KOPT-K1 (cell line): ENCODE results near the gene PRRC2A.
A peak's percentile ranks its signal among the peaks of the same experiment; 100 is the strongest.
"Not testable (repeated sequence)": the region's sequence is repeated elsewhere in the genome, so short reads cannot be mapped to it uniquely, and the experiment has no call there.

Experiments
- H3K27ac ChIP-seq: fragments of 200-600 bp; sonication (generic); 2 replicates; pipeline ENCODE4 v1.5.1; 2016; ENCODE audit warnings: antibody characterized with exemption, mild to moderate bottlenecking, low read depth, low read length; ENCODE audit not compliant: poor library complexity, severe bottlenecking
- H3K36me3 ChIP-seq: fragments of 200-600 bp; sonication (generic); 2 replicates; pipeline ENCODE4 v1.5.1; 2017; ENCODE audit warnings: antibody characterized with exemption, mild to moderate bottlenecking, low read length, moderate library complexity; ENCODE audit not compliant: insufficient read depth
- H3K9me3 ChIP-seq: fragments of 200-600 bp; sonication (generic); 2 replicates; pipeline ENCODE4 v1.5.1; 2017; ENCODE audit warnings: antibody characterized with exemption, low read length, mild to moderate bottlenecking; ENCODE audit not compliant: insufficient read depth, poor library complexity, severe bottlenecking

PRRC2A gene

DNA sequence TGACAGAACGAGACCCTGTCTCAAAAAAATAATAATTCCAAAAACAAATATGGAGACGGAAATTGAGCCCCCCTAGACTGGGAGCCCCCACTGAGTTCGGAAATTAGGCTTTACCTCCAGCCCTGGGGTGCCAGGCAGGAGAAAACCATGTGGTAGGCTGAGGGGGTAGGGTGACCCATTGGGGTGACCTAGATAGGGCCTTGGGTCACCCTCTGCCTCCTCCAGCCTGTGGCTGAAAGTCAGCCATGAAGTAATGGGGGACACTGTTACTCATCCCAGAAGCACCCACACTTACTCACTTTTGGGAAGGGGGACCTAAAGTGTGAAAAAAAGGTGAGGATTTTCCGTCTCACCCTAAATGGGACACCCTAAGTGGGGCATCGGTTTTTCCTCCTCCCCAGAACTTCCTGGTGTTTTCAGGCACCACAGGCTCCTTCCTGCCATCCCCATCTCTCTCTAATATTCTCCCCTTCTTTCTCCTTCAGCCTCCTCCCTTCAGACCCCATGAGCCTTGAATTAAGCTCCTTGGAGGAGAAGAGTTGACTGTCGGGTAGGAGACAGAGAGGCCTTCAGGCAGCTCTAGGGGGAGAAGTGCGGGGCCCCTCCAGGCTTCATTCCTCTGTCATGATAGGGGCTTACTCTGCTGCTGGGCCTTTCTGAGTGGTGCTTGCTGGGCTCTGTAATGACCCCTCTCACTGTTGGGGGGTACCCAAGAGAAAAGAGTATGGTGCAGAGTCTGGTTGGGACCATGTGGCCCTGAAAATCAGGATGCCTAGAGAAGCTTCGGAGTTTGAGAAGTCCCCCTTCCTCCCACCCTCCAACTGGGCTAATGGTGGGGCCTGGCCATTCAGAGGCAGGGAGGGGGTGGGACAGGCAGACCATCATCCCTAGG, 40.7 kb upstream of the PRRC2A start:
- Histone ChIP-seq H3K36me3 (peaks cover 26% of the 10 kb centered on the region; the same call in 1 of the 2 replicates), H3K27ac (peak overlapping the region; percentile 93), H3K9me3 (no peaks in the 10 kb centered on the region)

DNA sequence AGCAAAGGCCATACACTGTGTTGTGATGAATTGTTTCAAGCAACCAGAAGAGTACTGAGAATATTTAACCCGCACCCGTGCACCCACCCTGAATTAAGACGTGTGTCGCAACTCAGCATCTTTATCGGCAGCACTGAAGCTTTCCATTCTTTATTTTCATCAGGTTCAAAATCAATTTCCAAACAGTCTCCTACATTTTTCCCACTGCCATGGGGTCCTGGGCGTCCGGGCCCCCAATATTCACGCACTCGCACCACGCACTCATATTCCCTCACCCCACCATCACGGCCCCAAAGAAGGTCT, 40.1 kb upstream of the PRRC2A start:
- Histone ChIP-seq H3K36me3 (peaks cover 26% of the 10 kb centered on the region; the same call in 1 of the 2 replicates), H3K9me3 (no peaks in the 10 kb centered on the region), H3K27ac (peak overlapping the region; percentile 93)

DNA sequence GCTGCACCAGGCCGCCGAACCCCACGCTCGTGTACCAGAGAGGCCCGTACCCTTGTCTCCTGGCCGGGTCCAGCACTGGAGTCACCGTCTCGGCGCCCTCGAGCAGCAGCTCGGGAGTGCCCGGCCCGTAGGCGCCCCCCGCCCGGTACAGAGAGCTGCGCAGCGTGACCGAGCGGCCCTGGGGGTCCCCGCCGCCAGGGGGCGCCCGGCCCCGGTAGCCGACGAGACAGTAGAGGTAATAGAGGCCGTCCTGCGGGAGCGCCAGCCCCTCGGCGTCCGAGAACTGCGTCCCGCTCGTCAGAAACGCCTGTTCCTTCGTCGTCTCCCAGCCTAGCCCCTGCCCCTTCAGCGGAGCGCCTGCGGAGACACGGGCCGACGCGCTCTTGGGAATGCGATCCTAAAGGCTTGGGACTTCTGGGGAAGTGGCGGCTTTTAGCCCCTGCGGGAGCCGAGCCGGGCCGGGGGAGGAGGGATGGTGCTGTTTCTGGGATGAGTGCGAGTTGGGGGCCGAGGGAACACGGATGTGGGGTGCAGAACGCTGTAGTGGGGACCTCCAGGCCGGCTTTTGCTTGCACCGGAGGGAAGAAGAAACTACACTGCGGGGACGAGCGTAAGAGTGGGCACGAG, 39.6 kb upstream of the PRRC2A start:
- peaks cover 26% of the 10 kb centered on the region; the same call in 1 of the 2 replicates for H3K36me3 ChIP-seq
- no peaks in the 10 kb centered on the region for H3K9me3 ChIP-seq
- H3K27ac ChIP-seq = peak overlapping the region; percentile 93

DNA sequence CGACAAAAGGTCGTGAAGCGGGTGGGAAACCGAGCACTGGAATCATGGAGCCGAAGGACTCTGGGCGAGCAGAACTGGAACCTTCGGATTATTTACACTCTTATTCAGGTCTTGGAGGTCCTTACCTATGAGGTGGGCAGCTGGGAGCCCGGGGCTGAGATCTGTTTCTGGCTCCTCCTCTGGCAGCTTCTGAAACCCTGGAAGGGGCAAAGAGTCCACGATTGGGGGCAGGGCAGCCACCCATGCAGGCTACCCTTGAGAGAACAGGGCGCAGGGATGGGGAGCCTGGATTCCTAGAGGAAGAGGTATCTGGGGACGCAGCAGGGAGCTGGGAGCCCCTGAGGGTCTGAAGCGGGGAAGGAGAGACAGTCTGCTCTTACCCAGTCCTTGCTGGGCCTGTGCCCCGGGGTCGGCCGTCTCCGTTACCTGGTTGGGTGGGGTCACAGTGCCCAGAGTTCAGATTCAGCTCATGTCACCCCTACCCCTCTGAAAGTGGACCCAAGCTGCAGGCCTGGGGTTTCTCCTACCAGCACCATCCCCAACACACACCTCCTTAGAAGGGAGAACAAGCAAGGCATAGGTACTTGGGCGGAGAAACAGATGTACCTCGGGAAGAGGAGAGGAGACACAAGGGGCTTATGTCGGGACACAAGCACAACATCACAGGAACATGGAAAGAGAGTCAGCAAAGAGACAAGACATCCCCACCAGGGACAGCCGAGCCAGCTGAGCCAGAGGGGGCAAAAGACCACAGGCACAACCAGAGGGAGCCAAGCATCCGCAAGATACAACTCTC, 38.9 kb upstream of the PRRC2A start:
- H3K9me3 ChIP-seq = no peaks in the 10 kb centered on the region
- H3K36me3 ChIP-seq = peaks cover 24% of the 10 kb centered on the region; the same call in 1 of the 2 replicates
- peak overlapping the region; percentile 93 for H3K27ac ChIP-seq

DNA sequence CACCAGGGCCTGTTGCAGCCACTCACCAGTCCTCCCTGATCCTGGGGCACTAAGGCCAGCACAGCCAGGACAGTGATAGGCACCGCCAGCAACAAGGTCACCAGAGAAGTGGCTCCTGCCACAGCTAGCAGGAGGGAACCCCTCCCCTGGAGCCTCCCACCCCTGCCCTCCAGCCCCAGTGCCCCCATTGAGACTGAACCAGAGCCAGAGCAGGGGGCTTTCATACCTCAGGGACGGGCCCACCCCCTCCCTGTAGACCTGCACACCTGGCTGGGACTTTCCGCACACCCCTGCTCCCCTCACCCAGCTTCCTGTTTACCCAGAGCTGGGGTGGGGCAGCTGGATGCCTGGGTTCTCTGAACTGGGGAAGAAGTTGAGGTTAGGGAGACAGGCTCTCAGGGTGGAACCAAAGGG, 38.3 kb upstream of the PRRC2A start, which contains the start of gene LTB:
LTB (minus strand) TSS at position 195 of the 414 bp plus-strand sequence; CDS start at position 188, 7 bp downstream.
- Histone ChIP-seq H3K9me3 (no peaks in the 10 kb centered on the region), H3K36me3 (peaks cover 18% of the 10 kb centered on the region; the same call in 1 of the 2 replicates), H3K27ac (peak within 1 kb of the TSS; percentile 93)

DNA sequence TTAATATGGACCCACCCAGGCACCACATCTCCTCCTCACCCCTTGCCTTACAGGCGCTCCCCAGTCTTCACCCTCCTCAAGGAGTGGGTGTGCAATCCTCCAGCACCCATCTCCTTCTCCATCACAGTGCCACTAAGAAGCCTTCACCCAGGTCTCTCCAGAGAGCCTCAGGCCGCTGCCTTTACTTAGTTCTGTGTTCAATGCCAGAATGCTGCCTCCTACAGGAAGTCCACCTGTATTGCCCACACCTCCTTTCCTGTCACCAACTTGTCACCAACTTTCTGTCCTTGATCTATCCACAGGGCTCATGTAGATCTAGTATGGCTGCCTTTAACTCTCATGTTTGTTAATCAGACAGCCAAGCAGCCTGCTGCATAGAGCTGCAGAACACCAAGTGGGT, 35.0 kb upstream of the PRRC2A start:
- Histone ChIP-seq H3K36me3 (no peaks in the 10 kb centered on the region), H3K9me3 (no peaks in the 10 kb centered on the region), H3K27ac (peak overlapping the region; percentile 91)

DNA sequence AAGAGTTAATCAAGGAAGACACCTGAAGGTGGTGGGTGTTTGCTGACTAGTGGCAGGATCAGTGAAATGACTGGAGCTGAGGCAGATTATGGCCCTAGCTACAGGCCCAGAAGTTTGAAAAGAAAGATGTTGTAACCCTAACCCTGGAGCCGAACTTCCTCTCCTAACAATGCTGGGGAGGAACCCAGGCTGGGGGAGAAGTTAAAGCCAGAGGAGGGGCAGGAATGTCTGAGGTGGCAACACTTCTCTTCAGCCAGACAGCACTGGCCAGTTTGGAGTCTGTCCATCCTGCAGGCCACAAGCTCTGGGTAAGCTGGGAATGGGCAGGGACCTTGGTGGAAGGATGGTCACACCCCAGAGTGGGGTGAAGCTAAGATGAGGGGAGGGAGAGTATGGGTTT, 34.5 kb upstream of the PRRC2A start, which contains the start of gene LST1:
LST1 (plus strand) TSS at position 270 of the 400 bp plus-strand sequence. CDS start 1,023 bp downstream, outside the sequence.
- H3K9me3 ChIP-seq = no peaks in the 10 kb centered on the region
- H3K27ac ChIP-seq = peak within 1 kb of the TSS; percentile 91
- no peaks in the 10 kb centered on the region for H3K36me3 ChIP-seq

DNA sequence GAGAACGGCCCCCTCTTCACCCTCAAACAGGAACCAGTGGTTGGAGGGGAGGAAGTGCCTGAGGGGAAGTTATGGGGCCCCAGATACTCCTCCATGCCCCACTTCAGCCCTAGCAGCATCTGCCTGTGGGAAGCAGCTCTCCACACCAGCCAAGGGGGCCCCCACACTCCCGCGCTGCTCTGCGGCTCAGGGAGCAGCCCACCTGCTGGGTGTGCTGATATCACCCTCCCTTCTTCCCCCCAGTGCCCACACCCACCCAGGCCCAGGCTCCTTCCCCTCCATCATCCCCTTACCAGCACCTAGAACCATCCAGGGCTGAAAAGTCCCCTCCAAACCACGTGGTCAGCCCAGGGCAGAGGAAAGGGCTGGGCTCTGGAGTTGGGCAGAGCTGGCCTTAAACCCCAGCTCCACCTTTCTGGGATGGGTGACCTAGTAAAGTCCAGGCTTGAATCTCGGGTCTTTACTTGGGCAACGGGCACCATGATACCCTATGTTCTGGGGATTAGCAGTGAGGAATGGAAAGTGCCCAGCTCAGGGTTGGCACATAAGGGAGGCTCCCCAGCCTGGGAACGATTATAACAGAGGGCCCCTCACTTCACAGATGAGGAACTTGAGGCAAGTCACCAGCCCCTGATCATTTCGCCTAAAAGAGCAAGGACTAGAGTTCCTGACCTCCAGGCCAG, 33.8 kb upstream of the PRRC2A start:
- Histone ChIP-seq H3K9me3 (no peaks in the 10 kb centered on the region), H3K36me3 (no peaks in the 10 kb centered on the region), H3K27ac (peak overlapping the region; percentile 91)

DNA sequence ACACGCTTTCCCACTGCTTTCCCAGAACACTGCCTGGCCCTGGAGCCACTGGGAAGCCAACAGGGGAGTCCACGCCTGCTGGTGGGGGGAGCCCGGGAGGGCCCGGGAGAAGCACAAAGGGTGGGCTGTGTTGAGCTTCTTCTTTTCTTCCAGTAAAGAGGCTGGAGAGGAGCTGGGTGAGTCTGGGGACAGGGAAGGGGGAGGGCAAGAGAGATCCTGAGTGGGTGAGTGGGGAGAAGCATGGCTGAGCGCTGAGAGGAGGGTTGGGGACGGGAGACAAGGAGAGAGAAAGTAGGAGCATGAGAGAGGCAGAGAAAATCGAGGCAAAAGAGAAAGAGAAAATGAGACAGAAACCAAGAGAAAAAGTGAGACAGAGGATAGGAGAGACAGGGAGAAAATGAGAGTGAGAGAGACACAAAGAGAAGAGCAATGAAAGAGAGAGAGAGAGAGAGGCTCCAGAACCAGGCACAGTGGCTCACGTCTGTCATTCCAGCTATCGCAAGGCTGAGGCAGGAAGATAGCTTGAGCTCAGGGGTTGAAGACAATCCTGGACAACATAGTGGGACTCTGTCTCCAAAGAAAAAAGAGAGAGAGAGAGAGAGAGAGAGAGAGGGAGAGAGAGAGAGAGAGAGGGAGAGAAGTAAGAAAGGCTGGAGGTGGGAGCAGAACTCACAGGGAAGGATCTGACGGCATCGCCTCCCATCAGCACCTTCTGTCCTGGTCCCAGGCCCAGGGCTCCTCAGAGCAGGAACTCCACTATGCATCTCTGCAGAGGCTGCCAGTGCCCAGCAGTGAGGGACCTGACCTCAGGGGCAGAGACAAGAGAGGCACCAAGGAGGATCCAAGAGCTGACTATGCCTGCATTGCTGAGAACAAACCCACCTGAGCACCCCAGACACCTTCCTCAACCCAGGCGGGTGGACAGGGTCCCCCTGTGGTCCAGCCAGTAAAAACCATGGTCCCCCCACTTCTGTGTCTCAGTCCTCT, 32.4 kb upstream of the PRRC2A start:
- no peaks in the 10 kb centered on the region for H3K9me3 ChIP-seq
- H3K27ac ChIP-seq = peak overlapping the region; percentile 91

DNA sequence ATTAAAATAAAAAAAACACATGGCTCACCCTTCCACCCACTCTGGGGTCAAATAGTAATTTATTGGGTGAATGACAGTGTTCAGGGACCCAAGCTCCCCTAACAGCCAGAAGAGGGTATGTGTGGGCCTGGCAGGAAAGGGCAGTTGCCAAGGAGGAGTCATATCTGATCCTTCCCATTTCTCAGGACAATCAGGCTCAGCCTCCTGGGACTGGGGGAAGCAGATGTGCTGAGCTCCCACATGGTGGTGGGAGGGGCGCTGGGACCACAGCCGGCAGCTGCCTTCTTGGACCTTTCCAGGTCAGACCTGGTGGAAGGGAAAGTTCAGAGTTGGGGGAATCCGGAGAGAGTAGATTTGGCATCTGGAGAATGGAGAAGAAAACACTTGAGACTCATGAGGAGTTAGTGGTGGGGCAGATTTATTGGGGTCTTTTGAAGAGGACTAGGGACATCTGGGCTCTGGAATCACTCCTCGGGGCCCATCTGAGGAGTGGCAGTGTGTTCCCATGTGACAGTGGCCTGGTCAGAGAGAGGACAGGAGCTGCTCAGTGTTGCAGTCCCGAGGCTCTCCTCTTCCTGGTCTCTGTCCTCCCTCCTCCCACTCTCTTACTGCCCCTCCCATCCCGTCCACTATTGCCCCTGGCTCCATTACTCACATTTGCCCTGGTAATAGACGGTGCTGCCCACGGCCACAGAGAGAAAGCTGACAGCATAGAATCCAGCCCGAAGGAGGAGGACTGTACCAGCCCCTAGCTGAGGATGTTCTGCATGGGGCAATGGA, 31.5 kb upstream of the PRRC2A start:
- H3K27ac ChIP-seq = peak overlapping the region; percentile 91
- H3K36me3 ChIP-seq = no peaks in the 10 kb centered on the region
- no peaks in the 10 kb centered on the region for H3K9me3 ChIP-seq

More for the DNA sequence above, 32.4 kb upstream of the PRRC2A start:
- no peaks in the 10 kb centered on the region for H3K36me3 ChIP-seq

DNA sequence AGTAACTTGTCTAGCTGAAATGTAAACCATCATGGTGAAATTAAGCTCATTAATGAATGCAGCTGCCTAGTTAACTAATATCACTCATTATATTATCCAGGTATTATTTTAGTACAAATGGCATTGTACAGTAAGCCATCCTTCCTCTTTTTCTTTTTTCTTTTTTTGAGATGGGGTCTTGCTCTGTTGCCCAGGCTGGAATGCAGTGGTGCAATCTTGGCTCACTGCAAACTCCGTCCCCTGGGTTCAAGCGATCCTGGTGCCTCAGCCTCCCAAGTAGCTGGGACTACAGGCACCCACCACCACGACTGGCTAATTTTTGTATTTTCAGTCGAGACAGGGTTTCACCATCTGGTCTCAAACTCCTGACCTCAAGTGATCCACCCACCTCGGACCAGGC, 29.8 kb upstream of the PRRC2A start:
- not testable (repeated sequence) for H3K27ac ChIP-seq, H3K36me3 ChIP-seq, H3K9me3 ChIP-seq

DNA sequence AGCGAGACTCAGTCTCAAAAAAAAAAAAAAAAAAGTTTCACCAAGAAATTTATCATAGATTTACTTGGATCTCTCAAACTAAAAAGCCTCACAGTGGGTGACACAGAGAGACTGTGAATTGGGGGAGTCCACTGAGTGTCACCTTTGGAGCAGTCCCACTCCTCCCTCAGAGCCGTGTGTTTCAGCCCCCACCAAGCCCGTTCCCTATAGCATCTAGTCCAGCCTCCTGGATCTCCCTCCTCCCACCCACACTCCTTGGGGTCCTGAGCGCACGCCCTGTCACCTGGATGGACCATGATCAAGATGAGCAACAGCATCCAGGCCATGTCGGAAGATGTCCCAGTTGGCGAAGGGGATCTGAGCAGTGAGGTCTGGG, 28.1 kb upstream of the PRRC2A start:
- Histone ChIP-seq H3K27ac (peak overlapping the region; percentile 48), H3K36me3 (no peaks in the 10 kb centered on the region), H3K9me3 (no peaks in the 10 kb centered on the region)

DNA sequence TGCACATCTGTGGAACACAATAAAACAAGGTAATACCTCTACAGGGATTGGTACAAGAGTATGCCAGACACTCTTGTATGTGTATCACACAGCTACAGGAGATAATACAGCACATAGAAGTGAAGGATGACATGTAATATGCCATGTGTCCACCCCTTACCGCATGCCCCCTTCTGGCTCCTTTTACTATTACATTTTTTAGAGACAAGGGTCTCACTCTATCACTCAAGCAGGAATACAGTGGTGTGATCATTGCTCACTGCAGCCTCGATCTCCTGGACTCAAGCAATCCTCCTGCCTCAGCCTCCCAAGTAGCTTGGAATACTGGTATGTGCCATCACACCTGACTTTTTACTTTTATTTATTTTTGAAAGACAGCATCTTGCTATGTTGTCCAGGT, 23.5 kb upstream of the PRRC2A start:
- H3K9me3 ChIP-seq = no peaks in the 10 kb centered on the region
- peak overlapping the region; percentile 28 for H3K27ac ChIP-seq
- H3K36me3 ChIP-seq = no peaks in the 10 kb centered on the region
